Stimulated activated CD4-positive, alpha-beta T cell treated with anti-CD3 and anti-CD28 coated beads, TNF-alpha, amount 100 ng/mL, for 24 hours (primary cell): ENCODE measurements around the gene CYB5B.

Source experiments
- DNase-seq, 3 experiments: peaks; one replicate each; pipeline ENCODE4 v3.0.0-alpha.2; 2020; ENCODE audit warnings: low read depth in 3 of 3

Gene CYB5B

DNA sequence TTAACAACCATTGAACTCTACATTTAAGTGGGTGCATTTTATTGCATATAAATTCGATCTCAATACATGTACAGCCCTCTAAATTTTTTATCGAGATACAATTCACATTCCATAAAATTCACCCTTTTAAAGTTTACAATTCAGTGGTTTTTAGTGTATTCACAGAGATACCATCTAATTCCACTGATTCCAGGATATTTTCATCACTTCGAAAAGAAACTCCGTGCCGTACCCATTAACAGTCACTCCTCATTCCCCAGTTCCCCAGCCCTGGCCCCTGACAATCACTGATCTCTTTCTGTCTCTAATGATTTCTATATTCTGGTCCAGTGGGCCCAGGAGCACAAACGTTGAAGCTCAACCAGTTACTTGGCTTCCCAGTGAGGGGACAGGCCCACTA is 61.4 kb downstream of the CYB5B start:
- no peak for DNase-seq

DNA sequence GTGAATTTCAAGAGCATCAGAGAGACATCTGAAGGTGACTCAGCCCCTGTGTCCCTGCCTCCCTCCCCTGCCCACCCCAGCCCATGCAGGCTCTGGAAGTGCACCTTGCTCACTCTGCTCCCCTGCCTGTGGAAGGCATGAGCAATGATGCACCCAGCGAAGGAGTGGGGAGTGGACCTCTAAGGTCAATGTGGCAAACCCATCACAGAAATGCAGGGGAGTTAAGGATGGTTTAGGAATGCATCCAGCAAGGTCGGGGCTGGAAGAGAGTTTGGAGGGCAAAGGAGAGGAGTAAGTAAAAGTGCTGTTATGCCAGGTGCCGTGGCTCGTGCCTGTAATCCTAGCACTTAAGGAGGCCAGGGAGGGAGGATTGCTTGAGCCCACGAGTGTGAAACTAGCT is 61.9 kb downstream of the CYB5B start:
- DNase-seq: no peak

DNA sequence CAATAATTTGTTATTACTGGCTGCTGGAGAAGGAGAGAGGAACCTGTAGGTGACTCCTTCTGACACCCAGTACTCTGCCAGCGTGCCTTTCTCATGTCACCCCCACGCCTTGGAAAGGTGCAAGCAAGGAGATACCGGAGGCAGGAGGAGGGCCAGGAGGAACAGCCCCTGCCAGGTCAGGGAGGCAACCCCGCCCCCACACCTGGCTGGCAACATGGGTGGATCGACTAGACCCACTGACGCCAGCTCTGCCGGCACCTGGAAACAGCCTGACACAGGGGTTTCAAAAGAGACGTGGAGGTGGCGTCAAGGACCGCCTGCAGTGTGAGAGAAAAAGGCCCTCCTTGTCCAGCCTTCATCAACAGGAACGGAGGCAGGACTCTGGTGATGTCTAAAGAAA is 62.3 kb downstream of the CYB5B start:
- no peak for DNase-seq

DNA sequence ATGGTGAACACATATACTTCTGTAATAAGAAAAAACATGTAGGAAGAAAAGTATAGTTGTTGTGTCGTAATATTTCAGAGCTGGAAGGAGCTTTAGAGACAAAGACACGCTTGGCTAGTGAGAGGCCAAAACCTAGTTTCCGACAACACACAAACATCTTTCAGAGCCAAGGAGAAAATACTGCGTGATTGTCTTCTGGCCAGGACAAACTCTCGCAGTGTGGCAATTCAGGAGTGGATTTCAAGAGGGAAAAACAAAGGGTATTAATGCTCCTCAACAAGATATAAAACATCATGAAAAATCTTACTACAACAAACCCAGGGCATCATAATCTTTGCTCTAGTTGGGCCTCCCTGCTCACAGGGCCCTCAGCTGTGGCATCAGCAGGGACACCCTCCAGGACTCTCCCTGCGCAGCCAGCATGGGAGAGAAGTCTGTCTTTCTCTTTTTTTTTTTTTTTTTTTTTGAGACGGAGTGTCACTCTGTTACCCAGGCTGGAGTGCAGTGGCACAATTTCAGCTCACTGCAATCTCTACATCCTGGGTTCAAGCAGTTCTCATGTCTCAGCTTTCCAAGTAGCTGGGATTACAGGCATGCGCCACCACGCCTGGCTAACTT is 66.4 kb downstream of the CYB5B start:
- DNase-seq: no peak

DNA sequence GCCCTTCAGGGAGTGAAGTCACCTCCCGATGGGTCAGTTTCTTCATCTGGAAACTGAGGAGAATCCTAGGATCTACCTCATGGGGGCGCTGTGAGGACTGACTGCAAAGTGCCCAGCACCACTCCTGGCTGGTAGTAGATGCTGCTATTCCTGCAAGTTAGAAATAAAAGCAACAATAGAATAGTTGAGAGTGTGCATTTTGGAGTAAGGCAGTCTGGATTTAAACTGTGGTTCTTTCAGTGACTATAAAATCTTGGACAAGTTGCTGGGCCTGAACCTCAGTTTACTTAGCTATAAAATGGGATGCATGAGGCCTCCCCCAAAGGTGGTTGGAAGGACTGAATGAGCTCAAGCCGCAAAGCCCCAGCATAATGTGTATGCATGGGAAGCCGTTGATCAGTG is 70.6 kb downstream of the CYB5B start:
- peak in 1 of 3 experiments; percentile 35 for DNase-seq

DNA sequence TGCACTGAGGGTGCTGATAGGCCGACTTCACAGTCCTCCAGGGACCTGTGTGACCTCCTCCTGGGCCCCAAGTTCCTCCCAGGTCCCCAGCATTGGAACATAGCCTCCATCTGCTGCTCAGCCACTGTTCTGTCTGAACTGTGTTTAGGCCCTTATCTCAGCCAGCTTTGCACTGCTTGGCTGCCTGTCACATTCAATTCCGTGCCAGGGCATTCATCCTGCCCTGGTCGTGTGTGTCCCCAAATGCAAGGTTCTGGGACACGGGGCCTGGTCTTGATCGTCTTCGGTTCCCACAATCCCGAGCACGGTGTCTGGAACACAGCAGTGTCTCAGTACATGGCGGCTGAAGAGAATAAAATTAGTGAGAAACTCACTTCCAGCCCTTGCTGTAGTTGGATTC is 71.4 kb downstream of the CYB5B start:
- DNase-seq: no peak

DNA sequence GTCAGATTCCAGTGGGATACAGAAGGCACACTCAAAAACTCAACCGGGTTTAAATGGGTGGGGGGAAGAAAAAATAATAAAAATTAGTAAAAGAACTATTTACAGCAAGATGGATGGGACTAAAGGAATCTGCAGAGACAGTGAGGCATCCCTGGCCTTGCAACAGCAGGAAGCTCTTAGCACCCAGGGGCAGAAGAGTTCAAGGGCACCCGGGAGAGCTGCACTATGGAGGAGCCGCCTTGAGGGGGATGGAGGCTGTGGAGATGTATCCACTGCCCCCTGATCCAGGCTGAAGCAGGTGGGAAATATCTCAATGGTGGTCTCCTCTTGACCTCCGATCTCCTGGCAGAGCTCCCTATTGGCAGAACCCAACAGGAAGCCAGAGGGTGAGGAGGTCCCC is 72.0 kb downstream of the CYB5B start:
- no peak for DNase-seq

DNA sequence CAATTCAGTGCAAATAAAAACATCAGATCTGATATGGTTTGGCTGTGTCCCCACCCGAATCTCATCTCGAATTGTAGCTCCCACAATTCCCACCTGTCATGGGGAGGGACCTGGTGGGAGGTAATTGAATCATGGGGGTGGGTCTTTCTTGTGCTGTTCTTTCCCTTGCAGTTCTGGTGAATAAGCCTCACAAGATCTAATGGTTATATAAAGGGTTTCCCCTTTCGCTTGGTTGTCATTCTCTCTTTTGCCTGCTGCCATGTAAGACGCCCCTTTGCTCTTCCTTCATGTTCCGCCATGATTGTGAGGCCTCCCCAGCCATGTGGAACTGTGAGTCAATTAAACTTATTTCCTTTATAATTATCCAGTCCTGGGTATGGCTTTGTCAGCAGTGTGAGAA is 72.5 kb downstream of the CYB5B start:
- DNase-seq: no peak

DNA sequence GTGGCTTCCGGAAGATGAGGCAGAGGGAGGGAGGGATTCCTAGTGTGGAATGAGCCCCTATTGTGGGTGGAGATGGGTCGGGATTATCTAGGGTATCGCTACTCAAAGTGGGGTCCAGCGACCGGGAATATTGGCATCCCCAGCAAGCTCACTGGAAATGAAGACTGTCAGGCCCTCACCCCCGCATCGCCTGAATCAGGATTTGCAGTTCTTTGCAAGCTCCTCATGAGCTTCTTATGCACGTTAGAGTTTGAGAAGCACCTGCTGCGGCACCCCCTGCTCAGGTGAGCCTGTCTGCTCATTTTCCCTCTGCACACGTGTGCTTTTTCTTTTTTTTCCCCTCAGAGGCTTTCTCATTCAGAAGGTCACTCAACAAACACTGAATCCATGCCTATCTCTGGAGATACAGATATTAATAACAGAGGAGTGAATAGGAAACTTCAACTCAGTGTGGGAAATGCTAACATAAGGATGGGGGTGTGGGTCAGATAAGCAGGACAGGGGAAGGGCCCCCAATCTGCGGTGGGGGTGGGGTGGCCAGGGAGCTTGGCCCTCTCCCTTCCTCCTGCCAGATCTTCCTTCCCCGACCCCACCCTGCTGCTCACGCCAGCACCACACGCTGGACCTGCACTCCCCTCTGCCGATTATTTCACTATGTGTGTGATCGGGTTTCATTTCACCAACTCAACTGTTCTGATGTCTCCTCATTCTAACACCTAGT is 73.6 kb downstream of the CYB5B start:
- DNase-seq: no peak

DNA sequence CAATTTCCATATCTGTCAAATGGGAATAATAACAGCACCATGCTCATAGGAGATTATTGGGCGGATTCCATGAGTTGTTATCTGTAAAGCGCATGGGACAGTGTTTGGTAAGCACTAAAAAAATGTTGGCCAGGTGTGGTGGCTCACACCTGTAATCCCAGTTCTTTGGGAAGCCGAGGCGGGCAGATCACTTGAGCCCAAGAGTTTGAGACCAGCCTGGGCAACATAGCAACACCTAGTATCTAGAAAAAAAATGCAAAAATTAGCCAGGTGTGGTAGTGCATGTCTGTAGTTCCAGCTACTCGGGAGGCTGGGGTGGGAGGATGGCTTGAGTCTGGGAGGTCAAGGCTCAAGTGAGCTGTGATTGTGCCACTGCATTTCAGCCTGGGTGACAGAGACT is 74.5 kb downstream of the CYB5B start:
- no peak for DNase-seq

DNA sequence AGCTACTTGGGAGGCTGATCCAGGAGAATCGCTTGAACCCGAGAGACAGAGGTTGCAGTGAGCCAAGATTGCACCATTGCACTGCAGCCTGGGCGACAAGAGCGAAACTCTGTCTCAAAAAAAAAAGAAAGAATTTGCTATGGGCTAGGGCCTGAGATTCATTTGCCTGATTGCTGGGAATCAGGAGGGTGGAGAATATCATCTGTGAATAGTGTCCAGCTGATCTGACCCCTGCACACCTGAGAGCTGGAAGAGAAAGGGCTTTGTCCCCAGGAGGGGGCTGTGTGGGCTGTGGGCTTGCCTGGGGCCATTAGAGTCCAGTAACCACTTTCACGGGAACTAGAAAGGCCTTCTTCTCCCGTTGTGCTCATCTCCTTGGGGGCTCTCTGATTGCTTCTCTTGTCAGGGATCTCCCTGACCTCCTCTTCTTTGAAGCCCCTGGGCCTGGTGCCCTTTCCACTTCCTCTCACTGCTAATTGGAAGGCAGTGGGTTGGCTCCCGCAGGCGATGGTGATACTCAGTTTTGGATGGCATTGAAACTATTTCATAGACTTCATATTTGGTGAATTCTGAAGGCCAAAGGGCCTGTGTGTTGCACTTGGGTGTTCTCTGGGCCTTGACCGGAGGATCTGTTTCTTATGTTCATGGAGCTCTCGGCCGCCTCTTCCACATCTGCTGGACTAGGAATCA is 75.3 kb downstream of the CYB5B start:
- DNase-seq: no peak

DNA sequence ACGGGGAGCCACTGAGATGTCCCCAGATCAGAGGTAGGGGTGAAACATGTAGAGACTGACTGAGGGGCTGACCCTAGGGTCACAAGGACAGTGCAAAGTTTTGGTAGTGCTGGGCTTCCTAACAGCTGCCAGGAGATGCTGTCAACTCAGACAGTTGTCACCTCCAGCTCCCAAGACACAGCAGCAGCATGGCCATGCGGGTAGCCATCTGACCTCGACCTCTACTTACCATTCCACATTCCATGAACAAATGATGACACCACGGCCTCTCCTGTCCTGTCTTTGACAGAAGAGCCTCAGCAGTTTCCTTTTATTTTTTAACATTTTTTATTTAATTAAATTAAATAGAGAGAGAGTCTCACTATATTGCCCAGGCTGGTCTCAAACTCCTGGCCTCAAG is 76.1 kb downstream of the CYB5B start:
- DNase-seq: no peak

DNA sequence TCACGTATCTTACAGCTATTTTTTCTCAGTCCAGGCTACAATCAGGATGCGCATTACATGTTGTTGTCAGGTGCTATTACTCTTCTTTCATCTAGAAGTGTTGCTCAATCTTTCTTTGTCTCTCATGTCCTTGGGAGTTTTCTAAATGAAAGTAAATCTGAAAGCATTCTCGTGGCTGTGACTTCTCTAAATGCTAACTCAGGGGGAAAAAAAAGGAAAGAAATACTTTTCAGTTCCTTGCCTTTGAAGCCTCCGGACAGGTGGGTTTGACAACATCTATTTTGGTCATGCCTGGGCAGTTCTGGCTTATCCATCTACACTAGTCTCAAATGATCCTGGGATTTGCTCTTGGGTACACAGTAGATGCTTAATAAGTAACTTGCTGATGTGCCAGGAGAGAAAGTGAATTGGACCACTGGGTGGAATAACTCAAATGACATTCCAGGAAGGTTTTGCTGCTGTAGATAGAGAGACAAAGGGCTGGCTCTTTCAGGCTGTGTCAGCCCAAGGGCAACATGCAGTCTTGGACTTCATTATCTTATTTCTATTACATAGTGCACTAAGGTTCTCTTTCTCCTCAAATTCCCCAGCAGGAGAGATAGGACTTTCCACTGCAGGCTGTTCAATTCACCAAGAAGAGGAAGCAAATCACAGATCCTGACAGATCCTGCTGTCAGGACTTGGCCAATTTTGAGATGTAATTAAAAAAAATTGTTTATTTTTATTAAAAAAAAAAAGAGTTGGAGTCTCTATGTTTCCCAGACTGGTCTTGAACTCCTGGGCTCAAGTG is 77.7 kb downstream of the CYB5B start:
- no peak for DNase-seq

DNA sequence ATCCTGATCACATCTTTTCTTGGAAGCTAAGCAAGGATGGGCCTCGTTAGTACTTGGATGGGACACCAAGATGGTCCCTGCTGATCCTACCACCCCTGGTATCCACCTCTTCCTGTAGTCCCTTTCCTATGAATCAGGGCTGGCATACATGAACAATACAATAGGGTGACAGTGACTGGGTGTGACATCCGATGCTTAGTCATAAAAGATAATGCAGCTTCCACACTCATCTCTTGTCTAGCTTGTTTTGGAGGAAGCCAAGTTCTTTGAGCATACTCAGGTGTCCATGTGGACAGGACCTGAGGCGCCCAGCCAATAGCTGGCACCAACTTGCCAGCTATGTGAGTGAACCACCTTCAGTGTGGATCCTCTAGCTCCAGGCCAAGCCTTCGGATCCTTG is 78.8 kb downstream of the CYB5B start:
- no peak for DNase-seq

DNA sequence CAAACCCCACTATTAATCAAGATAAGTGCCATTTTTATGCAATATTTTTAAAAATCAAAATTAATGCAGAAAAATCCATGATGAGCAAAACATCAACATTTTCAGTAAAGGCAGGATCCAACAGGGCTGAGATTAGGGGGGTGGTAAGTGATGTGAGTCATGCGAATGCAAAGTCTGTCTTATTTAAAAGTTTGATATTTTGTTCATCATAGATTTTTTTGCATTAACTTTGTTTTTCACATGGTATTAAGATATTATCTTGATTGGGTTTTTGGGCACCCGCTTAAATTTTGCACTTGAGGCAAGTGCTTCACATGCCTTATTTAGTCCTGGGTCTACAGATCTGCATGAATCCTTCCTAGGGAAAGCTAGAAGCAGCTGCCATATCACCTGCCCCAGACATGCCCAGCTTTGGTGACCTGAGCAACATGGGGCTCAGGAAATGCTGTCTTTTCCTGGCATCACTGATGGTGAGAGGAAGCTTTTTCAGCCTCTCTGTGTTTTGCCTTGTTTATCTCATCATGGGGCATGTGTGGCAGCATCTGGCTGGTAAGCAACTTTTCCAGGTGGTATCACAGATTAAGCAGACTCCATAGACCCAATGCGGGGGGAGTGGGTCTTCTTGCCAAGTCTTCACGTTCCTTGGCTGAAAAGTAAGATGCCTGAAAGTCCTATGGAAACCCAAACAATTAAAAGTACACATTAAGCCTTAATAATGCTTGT is 83.8 kb downstream of the CYB5B start:
- DNase-seq: no peak

DNA sequence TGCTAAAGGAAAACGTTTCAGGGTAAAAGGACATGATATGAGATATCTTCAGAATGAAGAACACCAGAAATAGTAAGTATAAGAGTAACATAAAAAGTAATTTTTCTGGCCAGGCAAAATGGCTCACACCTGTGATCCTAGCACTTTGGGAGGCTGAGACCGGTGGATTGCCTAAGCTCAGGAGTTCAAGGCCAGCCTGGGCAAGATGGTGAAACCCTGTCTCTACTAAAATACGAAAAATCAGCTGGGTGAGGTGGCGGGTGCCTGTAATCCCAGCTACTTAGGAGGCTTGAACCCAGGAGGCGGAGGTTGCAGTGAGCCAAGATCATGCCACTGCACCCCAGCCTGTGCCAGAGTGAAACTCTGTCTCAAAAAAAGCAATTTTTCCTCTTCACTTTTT is 84.7 kb downstream of the CYB5B start:
- DNase-seq: no peak

DNA sequence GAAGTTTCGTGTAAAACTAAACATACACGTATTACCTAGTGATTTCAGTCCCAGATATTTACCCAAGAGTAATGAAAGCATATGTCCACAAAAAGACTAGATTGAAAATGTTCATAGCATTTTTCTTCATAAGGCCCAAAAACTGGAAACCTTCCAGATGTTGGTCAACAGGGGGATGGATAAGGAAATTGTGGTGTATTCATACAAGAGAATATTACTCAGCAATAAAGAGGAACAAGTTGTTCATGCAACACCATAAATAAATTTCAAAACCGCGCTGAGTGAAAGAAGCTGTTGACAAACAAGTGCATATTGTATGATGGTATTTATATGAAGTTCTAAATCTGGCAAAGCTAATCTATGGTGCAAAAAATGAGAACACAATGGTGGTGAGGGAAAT is 87.2 kb downstream of the CYB5B start:
- no peak for DNase-seq

DNA sequence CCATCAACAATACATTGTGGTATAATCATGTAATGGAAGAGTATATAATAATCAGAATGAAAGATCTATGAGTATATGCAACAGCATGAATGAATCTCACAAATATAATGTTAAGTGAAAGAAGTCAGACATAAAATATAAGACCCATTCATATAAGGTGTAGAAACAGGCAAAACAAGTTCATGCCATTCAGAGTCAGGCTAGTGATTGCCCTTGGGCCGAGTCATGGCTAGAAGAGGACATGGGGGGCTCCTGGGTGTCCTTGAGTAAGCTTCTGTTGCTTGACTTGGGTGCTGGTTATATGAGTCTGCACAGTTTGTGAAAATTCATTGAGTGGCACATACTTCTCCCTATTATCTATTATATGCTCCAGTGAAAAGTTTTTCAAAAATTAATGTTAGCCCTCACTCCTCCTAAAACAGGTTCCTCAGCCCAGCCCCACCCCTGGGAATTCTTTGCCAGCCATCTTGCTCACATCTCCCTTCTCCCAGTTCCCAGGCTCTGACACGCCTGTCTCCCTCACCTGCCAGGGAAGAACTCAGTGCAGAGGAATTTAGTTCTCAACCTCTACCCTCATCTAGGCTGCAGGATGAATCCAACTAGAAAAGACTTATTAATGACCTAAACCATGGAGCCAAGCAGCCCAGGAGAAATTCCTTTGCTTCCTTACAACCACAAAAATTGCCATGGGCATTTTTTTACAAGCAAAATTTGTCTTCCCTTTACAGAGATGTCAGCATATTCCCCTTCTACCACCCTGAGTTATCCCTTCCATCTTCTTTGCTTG is 89.0 kb downstream of the CYB5B start:
- DNase-seq: no peak

DNA sequence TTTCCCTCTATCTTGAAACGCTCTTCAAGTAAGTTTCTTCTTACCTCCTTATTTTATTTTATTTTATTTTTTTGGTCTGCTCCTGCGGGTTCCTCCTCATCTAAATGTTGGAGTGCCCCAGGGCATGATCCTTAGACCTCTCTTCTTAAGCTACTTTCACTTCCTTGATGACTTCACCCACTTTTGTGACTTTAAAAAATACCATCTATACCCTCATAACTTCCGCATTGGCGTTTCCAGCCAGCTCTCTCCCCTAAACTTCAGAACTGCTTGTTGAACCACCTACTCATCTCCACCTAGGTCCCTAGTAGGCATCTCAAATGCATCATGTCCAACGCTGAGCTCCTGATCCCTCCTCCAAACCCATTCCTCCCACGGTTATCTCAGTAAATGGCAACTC is 89.9 kb downstream of the CYB5B start:
- DNase-seq: no peak
